ENCODE measurements around the gene SUMO3. TPM values are rescaled to one million over a fixed set of nuclear protein-coding genes. Genes with fewer than 3 reads are reported as not detected.
A peak's percentile ranks its signal among the peaks of the same experiment; 100 is the strongest.

SUMO3 gene
- total and polyA plus RNA-seq, 2 of the 4 experiments (the other 2 are of a cell fraction), result 64.9 to 101 TPM

DNA sequence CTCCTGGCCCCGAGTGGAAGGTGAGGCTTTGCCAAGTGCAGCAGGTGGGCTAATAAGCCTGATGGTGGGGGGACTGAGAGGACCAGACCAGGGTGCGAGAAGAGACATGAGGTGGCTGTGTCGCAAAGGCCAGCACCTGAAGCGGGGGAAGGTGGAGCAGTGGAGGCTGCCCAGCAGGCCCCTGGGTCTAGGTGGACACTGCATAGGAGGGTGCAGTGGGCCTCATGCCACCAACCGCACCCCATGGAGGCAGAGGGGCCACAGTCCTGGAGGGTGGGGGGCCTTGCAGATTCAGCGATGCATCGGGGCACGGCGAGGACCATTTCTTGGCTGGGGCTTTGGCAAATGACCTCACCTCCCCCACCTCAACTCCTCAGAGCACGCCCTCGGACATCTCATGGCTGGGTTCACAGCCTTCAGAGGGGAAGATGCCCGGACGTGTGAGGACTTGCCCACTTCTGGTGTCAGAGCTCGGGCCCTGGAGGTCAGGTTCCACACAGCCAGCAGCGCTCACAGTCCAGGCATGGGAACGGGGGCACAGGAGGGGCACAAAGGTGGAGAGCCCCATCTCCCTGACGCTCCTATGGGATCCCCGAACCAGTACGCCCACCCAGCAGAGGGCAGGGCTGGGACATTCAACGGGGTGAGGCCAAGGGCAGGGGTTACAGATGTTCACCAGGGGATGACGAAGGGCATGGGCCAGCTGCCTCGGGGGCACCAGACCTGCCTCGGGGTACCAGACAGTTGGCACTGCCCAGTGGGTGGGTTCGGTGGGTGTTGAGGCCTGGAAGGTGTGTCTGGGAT is 51.6 kb downstream of the SUMO3 start:
- no peak overlapping the region for H2BK120ac ChIP-seq (ENCODE audit: low read depth, low read length)
- peak overlapping the region; percentile 14 for H2AFZ ChIP-seq (replicated peaks; ENCODE audit: low read length, poor library complexity)
- H3K27ac ChIP-seq (ENCODE audit: insufficient read depth, low read length), result no peak overlapping the region
- ChIA-PET CTCF (no interaction called here), POLR2A (ENCODE audit: unreplicated experiment) (no interaction called here)
- H3K14ac ChIP-seq (replicated peaks; ENCODE audit: low read depth, low read length), result no peak overlapping the region
- no peak overlapping the region for H3K4ac ChIP-seq (ENCODE audit: low read depth, low read length)
- dilution Hi-C loops (cut with HindIII; ENCODE audit: low sequenced_read_pairs, unreplicated experiment), result no loop called here
- H3K4me1 ChIP-seq (ENCODE audit: control insufficient read depth, insufficient read depth, low read length), result no peaks in the 10 kb centered on the region
- peak overlapping the region; percentile 18 for H2BK5ac ChIP-seq (ENCODE audit: low read depth, low read length, poor library complexity, severe bottlenecking)
- intact Hi-C loops (cut with micrococcal nuclease), result no loop called here
- H3K4me2 ChIP-seq (ENCODE audit: low read depth, low read length), result no peak overlapping the region
- no peak overlapping the region for H3K56ac ChIP-seq (ENCODE audit: extremely low read depth, insufficient read depth, low read length)
- ATAC-seq (ENCODE audit: low read depth) (no peak), DNase-seq (no peak)
- H3K79me1 ChIP-seq (ENCODE audit: low read depth in 1 of 2, low read length in 2 of 2), result no peaks in the 10 kb centered on the region
- TF ChIP-seq RAD21 (IDR thresholded peaks at IDR 0.05; ENCODE audit: low read length) (no peak), CHD1 (IDR thresholded peaks at IDR 0.05; ENCODE audit: low read depth, low read length) (no peak), FOS (IDR thresholded peaks at IDR 0.05; ENCODE audit: low read depth, low read length) (no peak), NFE2L2 (IDR thresholded peaks at IDR 0.05; ENCODE audit: low read depth, low read length) (no peak), POLR2A (IDR thresholded peaks at IDR 0.05; ENCODE audit: low read depth, low read length) (no peak), RFX5 (IDR thresholded peaks at IDR 0.05; ENCODE audit: low read depth, low read length) (no peak), SMC3 (IDR thresholded peaks at IDR 0.05; ENCODE audit: low read depth, low read length) (no peak), MAZ (IDR thresholded peaks at IDR 0.05; ENCODE audit: borderline replicate concordance, low read depth, low read length) (no peak), ELK1 (IDR thresholded peaks at IDR 0.05; ENCODE audit: borderline replicate concordance, low read depth, low read length) (no peak), MXI1 (IDR thresholded peaks at IDR 0.05; ENCODE audit: borderline replicate concordance, low read depth, low read length) (no peak), USF2 (IDR thresholded peaks at IDR 0.05; ENCODE audit: low read depth, low read length) (no peak), CEBPB (IDR thresholded peaks at IDR 0.05; ENCODE audit: low read depth, low read length) (no peak)
- TF ChIP-seq, protein P1, sequence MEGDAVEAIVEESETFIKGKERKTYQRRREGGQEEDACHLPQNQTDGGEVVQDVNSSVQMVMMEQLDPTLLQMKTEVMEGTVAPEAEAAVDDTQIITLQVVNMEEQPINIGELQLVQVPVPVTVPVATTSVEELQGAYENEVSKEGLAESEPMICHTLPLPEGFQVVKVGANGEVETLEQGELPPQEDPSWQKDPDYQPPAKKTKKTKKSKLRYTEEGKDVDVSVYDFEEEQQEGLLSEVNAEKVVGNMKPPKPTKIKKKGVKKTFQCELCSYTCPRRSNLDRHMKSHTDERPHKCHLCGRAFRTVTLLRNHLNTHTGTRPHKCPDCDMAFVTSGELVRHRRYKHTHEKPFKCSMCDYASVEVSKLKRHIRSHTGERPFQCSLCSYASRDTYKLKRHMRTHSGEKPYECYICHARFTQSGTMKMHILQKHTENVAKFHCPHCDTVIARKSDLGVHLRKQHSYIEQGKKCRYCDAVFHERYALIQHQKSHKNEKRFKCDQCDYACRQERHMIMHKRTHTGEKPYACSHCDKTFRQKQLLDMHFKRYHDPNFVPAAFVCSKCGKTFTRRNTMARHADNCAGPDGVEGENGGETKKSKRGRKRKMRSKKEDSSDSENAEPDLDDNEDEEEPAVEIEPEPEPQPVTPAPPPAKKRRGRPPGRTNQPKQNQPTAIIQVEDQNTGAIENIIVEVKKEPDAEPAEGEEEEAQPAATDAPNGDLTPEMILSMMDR (conservative IDR thresholded peaks at IDR 0.05; ENCODE audit: low read depth, low read length), result no peak
- H2AK5ac ChIP-seq (ENCODE audit: low read depth, low read length), result no peak overlapping the region
- 0 out of 4 replicates have a peak overlapping the region, but pooled peaks of 1 of the 2 experiments have one; percentile 16 for H4K8ac ChIP-seq (ENCODE audit: low read depth in 2 of 2, low read length in 2 of 2)
- no peaks in the 10 kb centered on the region for H3K27me3 ChIP-seq (ENCODE audit: control insufficient read depth, insufficient read depth, low read length)
- H4K5ac ChIP-seq (ENCODE audit: low read depth, low read length), result no peak overlapping the region
- H4K20me1 ChIP-seq (ENCODE audit: insufficient read depth, low read length), result no peaks in the 10 kb centered on the region; the same call in 1 of the 2 replicates
- no peaks in the 10 kb centered on the region for H3K9me1 ChIP-seq (ENCODE audit: insufficient read depth, low read length)
- H3K4me3 ChIP-seq (ENCODE audit: insufficient read depth, low read depth, low read length), result no peak overlapping the region
- 92% methylated on average over 8 of the region's 24 CpGs; no CpG with 5 or more reads in 1 of the 2 experiments for WGBS, 2 experiments (ENCODE audit: extremely low coverage in 2 of 2, insufficient read length in 1 of 2)
- no peak overlapping the region for H2BK15ac ChIP-seq (ENCODE audit: low read depth, low read length)
- no peak overlapping the region for H2BK20ac ChIP-seq (ENCODE audit: low read depth, low read length)
- no TSS peak for BruUV-seq (replicated peaks)
- no peak overlapping the region for H3K18ac ChIP-seq (ENCODE audit: low read depth, low read length)
- H2AK9ac ChIP-seq (replicated peaks; ENCODE audit: low read depth, low read length, poor library complexity), result peak overlapping the region; percentile 23
- no peak overlapping the region for H3K23ac ChIP-seq (ENCODE audit: low read depth, low read length)
- H4K91ac ChIP-seq (ENCODE audit: insufficient read depth, low read depth, low read length), result no peak overlapping the region
- H3K36me3 ChIP-seq (ENCODE audit: control insufficient read depth, insufficient read depth, low read length), result peaks cover 11% of the 10 kb centered on the region
- H3K9me3 ChIP-seq (ENCODE audit: control insufficient read depth, insufficient read depth, low read length), result no peaks in the 10 kb centered on the region
- H3K9ac ChIP-seq (ENCODE audit: low read depth, low read length), result no peak overlapping the region
- in situ Hi-C loops (cut with MboI; ENCODE audit: low sequenced_read_pairs), result no loop called here

Data from IMR-90 (cell line).